Naive thymus-derived CD4-positive, alpha-beta T cell (primary cell): ENCODE data around the gene USPL1. TPM values are rescaled to one million over a fixed set of nuclear protein-coding genes. Genes with fewer than 3 reads are reported as not detected.
"Not testable (repeated sequence)": the region's sequence is repeated elsewhere in the genome, so short reads cannot be mapped to it uniquely, and the experiment has no call there.

Experiments
- ATAC-seq: fragments of 150-1000 bp; cut with Tn5 transposase; 2 replicates; pipeline ENCODE4 v1.10.0; 2021; ENCODE audit warnings: mild to moderate bottlenecking, moderate library complexity
- CTCF ChIA-PET: fragments of 350-600 bp; sonication (Branson Sonifier 250); formaldehyde crosslinking; loops from one replicate; lab custom pipeline; 2021; ENCODE audit warnings: antibody characterized with exemption; lab: Charles Lee
- POLR2A ChIA-PET: fragments of 350-600 bp; sonication (Branson Sonifier 250); formaldehyde crosslinking; loops from one replicate; lab custom pipeline; 2021; ENCODE audit warnings: antibody characterized with exemption, inconsistent platforms; lab: Charles Lee
- DNase-seq, 9 donors: peaks; one replicate each; pipeline versions ENCODE4 v3.0.0 to v3.0.0-alpha.2; 2020 to 2022; ENCODE audit warnings: mixed read lengths in 1 of 9
- H3K27ac ChIP-seq: one replicate; pipeline ENCODE4 v1.7.0; 2013; ENCODE audit warnings: mild to moderate bottlenecking, low read depth, low read length, moderate library complexity
- H3K27me3 ChIP-seq, 2 donors: one replicate each; pipeline ENCODE4 v1.7.0; 2013; ENCODE audit warnings: low read length in 2 of 2, mild to moderate bottlenecking in 2 of 2, moderate library complexity in 2 of 2; ENCODE audit not compliant: control insufficient read depth in 2 of 2, insufficient read depth in 2 of 2
- H3K36me3 ChIP-seq, 3 experiments: 1 replicate in 2 of 3; 2 replicates in 1 of 3; pipeline ENCODE4 v1.7.0; 2013; ENCODE audit warnings: low read length in 3 of 3, mild to moderate bottlenecking in 3 of 3, moderate library complexity in 1 of 3; ENCODE audit not compliant: insufficient read depth in 3 of 3, control insufficient read depth in 2 of 3
- H3K4me1 ChIP-seq, 2 donors: one replicate each; pipeline ENCODE4 v1.7.0; 2013; ENCODE audit warnings: low read length in 2 of 2, mild to moderate bottlenecking in 2 of 2, moderate library complexity in 1 of 2; ENCODE audit not compliant: control insufficient read depth in 2 of 2, insufficient read depth in 2 of 2
- H3K4me3 ChIP-seq: 2 replicates; pipeline ENCODE4 v1.7.0; 2013; ENCODE audit warnings: mild to moderate bottlenecking, low read length
- H3K9me3 ChIP-seq, 3 experiments: 1 replicate in 2 of 3; 2 replicates in 1 of 3; pipeline ENCODE4 v1.7.0; 2013; ENCODE audit warnings: low read length in 3 of 3; ENCODE audit not compliant: control insufficient read depth in 2 of 3
- H3K27ac Mint-ChIP-seq, 9 donors: one replicate each; pipeline ENCODE4 v1.8.0; 2020 to 2022; ENCODE audit warnings: mixed read lengths in 9 of 9, mild to moderate bottlenecking in 8 of 9, moderate library complexity in 5 of 9, inconsistent platforms in 2 of 9
- H3K27me3 Mint-ChIP-seq, 5 donors: one replicate each; pipeline ENCODE4 v1.8.0; 2021 to 2022; ENCODE audit warnings: mixed read lengths in 5 of 5, mild to moderate bottlenecking in 1 of 5
- H3K36me3 Mint-ChIP-seq, 5 donors: one replicate each; pipeline ENCODE4 v1.8.0; 2020 to 2022; ENCODE audit warnings: mixed read lengths in 5 of 5, mild to moderate bottlenecking in 3 of 5, inconsistent platforms in 1 of 5
- H3K4me1 Mint-ChIP-seq, 7 donors: one replicate each; pipeline ENCODE4 v1.8.0; 2020 to 2022; ENCODE audit warnings: mixed read lengths in 7 of 7, mild to moderate bottlenecking in 3 of 7, inconsistent platforms in 1 of 7
- H3K4me3 Mint-ChIP-seq, 10 donors: one replicate each; pipeline ENCODE4 v1.8.0; 2020 to 2022; ENCODE audit warnings: mild to moderate bottlenecking in 10 of 10, mixed read lengths in 10 of 10, moderate library complexity in 6 of 10, inconsistent platforms in 2 of 10
- H3K9me3 Mint-ChIP-seq, 11 donors: one replicate each; pipeline ENCODE4 v1.8.0; 2020 to 2022; ENCODE audit warnings: mixed read lengths in 11 of 11, mild to moderate bottlenecking in 4 of 11, inconsistent platforms in 1 of 11, moderate library complexity in 1 of 11
- intact Hi-C, 2 donors: fragments of 100-400 bp; cut with micrococcal nuclease; formaldehyde crosslinking; loops; one replicate each; pipeline ENCODE4 v1.15.1; 2023
- polyA plus RNA-seq, 2 donors: library from polyadenylated mRNA; unstranded; fragments of 300-500 nt; fragmentation: Illumina TruSeq; gene quantifications; one replicate each; pipeline ENCODE4 v1.2.3, GENCODE V29; 2021
- total RNA-seq, 6 experiments: library from RNA in 5 of 6; stranded (reverse) in 5 of 6; gene quantifications; 1 replicate in 5 of 6; 2 replicates in 1 of 6; pipeline ENCODE4 v1.2.3 and lab custom pipeline; 2021 to 2026

The USPL1 gene
- total and polyA plus RNA-seq, 7 experiments from 2014 or later, result 17.4 to 34.7 (median 26.6) TPM

DNA sequence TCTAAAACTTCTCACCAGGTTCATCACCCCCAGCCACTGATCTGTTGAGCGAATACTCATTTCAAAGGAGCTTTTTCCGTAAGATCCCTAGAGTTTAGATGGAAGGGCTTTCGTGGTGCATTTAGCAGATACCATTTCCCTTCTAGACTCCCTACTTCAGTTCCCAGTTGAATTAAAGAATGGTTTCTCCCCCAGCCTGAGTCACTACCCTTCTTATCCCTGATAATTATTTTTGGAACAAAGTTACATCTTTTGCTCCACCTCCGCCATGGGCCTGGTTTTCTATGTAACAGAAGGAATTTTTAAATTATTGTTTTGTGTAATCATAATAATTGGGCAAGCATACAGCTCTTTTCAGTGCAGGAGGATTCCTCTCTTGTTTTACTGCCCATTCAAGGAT lies 22.0 kb downstream of the USPL1 start:
- ATAC-seq, result no peak
- CTCF ChIA-PET, result no interaction called here
- no peak overlapping the region for H3K4me3 ChIP-seq
- H3K36me3 ChIP-seq, result peaks cover 11 to 42% (median 15%) of the 10 kb centered on the region in 3 experiments
- H3K36me3 Mint-ChIP-seq, result peaks cover 8 to 49% (median 41%) of the 10 kb centered on the region in 5 donors
- H3K27me3 ChIP-seq, result no peaks in the 10 kb centered on the region
- H3K9me3 Mint-ChIP-seq, result peaks cover 0 to under 1% (median 0%) of the 10 kb centered on the region in 11 donors
- peaks cover 0 to 7% of the 10 kb centered on the region in 2 donors for H3K4me1 ChIP-seq
- no peak for DNase-seq
- no peak overlapping the region for H3K27ac ChIP-seq
- intact Hi-C loops, result no loop called here
- peak overlapping the region in 1 of 9 donors; percentile 70 for H3K27ac Mint-ChIP-seq
- no peak overlapping the region for H3K4me3 Mint-ChIP-seq
- peaks cover 30 to 61% (median 45%) of the 10 kb centered on the region in 7 donors for H3K4me1 Mint-ChIP-seq
- no peaks in the 10 kb centered on the region for H3K9me3 ChIP-seq
- H3K27me3 Mint-ChIP-seq, result no peaks in the 10 kb centered on the region
- POLR2A ChIA-PET, result interaction anchor here (1.7 kb wide), 1 partner anchor 22 kb away, joined by 6 read pairs; the partner anchor contains the start of gene USPL1

DNA sequence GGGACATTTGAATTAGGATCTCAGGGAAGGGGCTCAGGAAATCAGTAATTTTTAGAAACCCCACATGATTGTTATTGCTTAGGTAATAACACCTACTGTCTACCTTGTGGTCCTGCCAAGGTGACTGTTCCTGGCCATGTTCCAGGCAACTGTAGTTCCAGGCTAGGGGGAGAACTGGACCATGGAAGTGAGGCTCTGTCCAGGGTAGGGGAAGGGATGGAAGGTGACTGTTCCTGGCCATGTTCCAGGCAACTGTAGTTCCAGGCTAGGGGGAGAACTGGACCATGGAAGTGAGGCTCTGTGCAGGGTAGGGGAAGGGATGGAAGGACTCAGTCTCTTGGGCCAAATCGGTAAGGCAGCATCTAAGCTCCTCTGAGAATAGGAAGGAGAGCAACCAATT lies 23.5 kb downstream of the USPL1 start:
- peaks cover 20 to 46% (median 30%) of the 10 kb centered on the region in 7 donors for H3K4me1 Mint-ChIP-seq
- H3K4me3 ChIP-seq, ATAC-seq, H3K27me3 Mint-ChIP-seq, H3K9me3 ChIP-seq, H3K4me3 Mint-ChIP-seq, H3K9me3 Mint-ChIP-seq, H3K4me1 ChIP-seq, H3K27ac ChIP-seq, POLR2A ChIA-PET, DNase-seq, H3K27me3 ChIP-seq, intact Hi-C loops: not testable (repeated sequence)
- CTCF ChIA-PET, result interaction anchor here (0.6 kb wide), 1 partner anchor 13 kb away, joined by 4 read pairs; no protein-coding TSS in a partner anchor
- H3K36me3 Mint-ChIP-seq, result peaks cover 4 to 46% (median 33%) of the 10 kb centered on the region in 5 donors
- H3K27ac Mint-ChIP-seq, result peak overlapping the region in 4 of 9 donors; percentile 1 to 18 (median 12)
- H3K36me3 ChIP-seq, result peaks cover 15 to 55% (median 17%) of the 10 kb centered on the region in 3 experiments

DNA sequence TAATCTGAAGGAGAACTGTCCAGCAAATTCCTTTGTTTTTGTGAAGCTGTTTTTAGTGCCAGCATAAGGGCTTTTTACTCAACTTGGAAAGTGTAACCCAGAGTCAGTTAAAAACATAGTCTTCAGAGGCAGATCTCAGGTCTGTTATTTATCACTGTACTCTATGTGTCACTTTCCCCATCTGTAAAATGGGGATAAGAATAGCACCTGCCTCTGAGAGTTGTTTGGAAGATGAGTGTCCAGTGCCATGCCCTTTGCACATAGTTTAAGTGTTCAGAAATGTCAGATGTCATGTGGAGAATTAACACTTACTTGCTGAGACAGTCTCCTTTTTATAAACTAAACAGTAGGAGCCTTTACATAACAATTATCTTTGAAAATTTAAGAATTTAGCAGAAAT lies 27.9 kb downstream of the USPL1 start:
- POLR2A ChIA-PET, result no interaction called here

DNA sequence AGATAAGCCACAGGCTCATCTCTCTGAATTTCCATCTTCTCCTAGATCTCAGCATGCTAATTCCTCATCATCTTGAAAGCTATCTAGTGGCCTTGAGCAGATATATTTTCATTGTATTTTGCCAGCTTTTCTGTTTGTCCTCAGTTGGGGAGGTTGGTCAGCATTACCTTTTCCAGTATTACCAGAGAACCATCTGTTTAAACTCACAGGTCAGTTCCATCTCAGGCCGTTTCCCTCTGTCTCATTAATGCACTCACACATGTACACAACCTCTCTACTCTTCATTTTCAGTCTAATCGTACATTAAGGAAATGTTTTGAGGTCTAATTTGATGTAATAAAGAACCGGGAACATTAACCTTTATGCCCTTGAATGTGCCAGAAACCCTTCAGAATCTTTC lies 29.7 kb downstream of the USPL1 start:
- Histone ChIP-seq H3K36me3 (peaks cover 10 to 75% (median 42%) of the 10 kb centered on the region in 3 experiments), H3K9me3 (no peaks in the 10 kb centered on the region), H3K27me3 (no peaks in the 10 kb centered on the region), H3K4me1 (no peaks in the 10 kb centered on the region), H3K27ac (no peak overlapping the region), H3K4me3 (no peak overlapping the region)
- peaks cover 5 to 45% (median 26%) of the 10 kb centered on the region in 7 donors for H3K4me1 Mint-ChIP-seq
- no peak for DNase-seq
- H3K36me3 Mint-ChIP-seq, result peaks cover 24 to 58% (median 37%) of the 10 kb centered on the region in 5 donors
- no peak overlapping the region for H3K4me3 Mint-ChIP-seq
- no peak for ATAC-seq
- H3K9me3 Mint-ChIP-seq, result no peaks in the 10 kb centered on the region
- ChIA-PET POLR2A (no interaction called here), CTCF (no interaction called here)
- H3K27ac Mint-ChIP-seq, result peak overlapping the region in 6 of 9 donors; percentile 10 to 62 (median 48)
- intact Hi-C loops, result no loop called here
- no peaks in the 10 kb centered on the region for H3K27me3 Mint-ChIP-seq

More for the DNA sequence above, 27.9 kb downstream of the USPL1 start:
- intact Hi-C loops, result no loop called here
- Histone ChIP-seq H3K27ac (no peak overlapping the region), H3K36me3 (peaks cover 16 to 83% (median 42%) of the 10 kb centered on the region in 3 experiments), H3K9me3 (no peaks in the 10 kb centered on the region), H3K4me1 (no peaks in the 10 kb centered on the region), H3K4me3 (no peak overlapping the region), H3K27me3 (no peaks in the 10 kb centered on the region)
- no peak for DNase-seq
- CTCF ChIA-PET, result no interaction called here
- Mint-ChIP-seq H3K9me3 (no peaks in the 10 kb centered on the region), H3K36me3 (peaks cover 24 to 64% (median 43%) of the 10 kb centered on the region in 5 donors), H3K27me3 (no peaks in the 10 kb centered on the region), H3K4me3 (no peak overlapping the region), H3K4me1 (peaks cover 8 to 43% (median 29%) of the 10 kb centered on the region in 7 donors), H3K27ac (peak overlapping the region in 1 of 9 donors; percentile 45)
- ATAC-seq, result no peak

DNA sequence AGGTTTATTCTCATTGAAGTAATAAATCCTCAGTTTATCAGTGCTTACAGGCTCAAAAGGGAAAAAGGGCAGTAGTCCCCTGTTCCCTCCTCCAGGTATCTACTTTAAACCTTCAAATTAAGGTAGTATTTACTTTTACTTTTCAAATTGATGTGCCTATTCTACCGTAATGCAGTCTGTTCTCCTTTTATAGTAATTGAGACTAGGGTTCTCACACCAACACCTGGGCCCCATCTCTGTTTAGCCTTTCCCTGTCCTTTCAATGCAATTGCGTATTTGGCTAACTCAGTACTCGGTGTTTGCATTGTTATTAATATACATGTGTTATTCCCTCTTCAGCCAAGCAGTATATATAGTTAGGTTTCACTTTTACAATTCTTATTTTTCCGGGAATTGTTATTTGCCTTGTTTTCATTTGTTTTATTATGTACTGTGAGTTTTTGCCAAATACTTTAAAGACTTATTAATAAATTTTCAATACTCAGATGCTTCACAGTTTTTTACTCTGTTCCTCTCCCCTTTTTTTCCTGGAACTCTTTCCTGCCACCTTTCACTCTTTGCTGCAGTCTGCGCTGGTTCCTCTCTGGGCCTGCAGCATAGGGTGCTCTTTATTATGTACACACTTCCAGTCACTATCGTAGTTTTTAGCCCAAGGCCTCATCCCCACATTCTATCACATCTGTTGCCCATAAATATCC lies 30.3 kb downstream of the USPL1 start:
- intact Hi-C loops, result no loop called here
- Mint-ChIP-seq H3K9me3 (no peaks in the 10 kb centered on the region), H3K4me1 (peaks cover 5 to 50% (median 30%) of the 10 kb centered on the region in 7 donors), H3K27me3 (no peaks in the 10 kb centered on the region), H3K36me3 (peaks cover 23 to 57% (median 37%) of the 10 kb centered on the region in 5 donors), H3K4me3 (no peak overlapping the region), H3K27ac (peak overlapping the region in 4 of 9 donors; percentile 10 to 83 (median 60))
- ChIA-PET POLR2A (interaction anchor here (1.0 kb wide), 1 partner anchor 30 kb away, joined by 3 read pairs; no protein-coding TSS in a partner anchor), CTCF (no interaction called here)
- H3K27ac ChIP-seq, result no peak overlapping the region
- no peaks in the 10 kb centered on the region for H3K9me3 ChIP-seq
- H3K4me3 ChIP-seq, result no peak overlapping the region
- no peak for ATAC-seq
- H3K4me1 ChIP-seq, result no peaks in the 10 kb centered on the region
- DNase-seq, result no peak
- H3K36me3 ChIP-seq, result peaks cover 9 to 75% (median 39%) of the 10 kb centered on the region in 3 experiments
- H3K27me3 ChIP-seq, result no peaks in the 10 kb centered on the region

DNA sequence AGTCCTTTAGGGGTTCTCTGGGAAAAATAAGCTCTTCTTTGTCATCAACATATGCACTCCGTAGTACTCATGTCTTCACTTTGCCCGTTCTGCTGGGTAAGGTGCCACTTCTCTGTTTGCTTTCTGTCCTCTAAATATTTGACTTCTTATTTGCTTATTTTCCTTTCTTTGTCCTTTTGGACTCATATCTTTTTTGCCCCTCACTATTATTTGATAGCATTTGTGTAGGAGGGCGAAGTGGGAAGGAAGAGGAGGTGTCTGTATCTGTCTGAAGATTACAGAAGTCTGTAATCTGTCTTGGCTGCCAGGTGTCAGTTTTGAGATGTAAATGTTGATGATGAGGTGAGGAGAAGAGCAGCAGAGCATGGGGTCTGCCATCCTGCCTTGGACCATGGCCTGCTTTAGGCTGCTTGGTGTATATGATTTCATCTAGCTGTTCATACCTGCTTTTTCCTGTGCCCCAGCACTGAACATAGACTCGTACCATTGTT lies 30.8 kb downstream of the USPL1 start:
- CTCF ChIA-PET, result no interaction called here
- ATAC-seq (no peak), DNase-seq (no peak)
- peaks cover 5 to 53% (median 36%) of the 10 kb centered on the region in 7 donors for H3K4me1 Mint-ChIP-seq
- no peaks in the 10 kb centered on the region for H3K27me3 ChIP-seq
- H3K9me3 Mint-ChIP-seq, result no peaks in the 10 kb centered on the region
- no peaks in the 10 kb centered on the region for H3K4me1 ChIP-seq
- peaks cover 5 to 75% (median 35%) of the 10 kb centered on the region in 3 experiments for H3K36me3 ChIP-seq
- H3K4me3 Mint-ChIP-seq, result no peak overlapping the region
- no peaks in the 10 kb centered on the region for H3K9me3 ChIP-seq
- POLR2A ChIA-PET, result interaction anchor here (1.0 kb wide), 1 partner anchor 30 kb away, joined by 3 read pairs; no protein-coding TSS in a partner anchor
- no peaks in the 10 kb centered on the region for H3K27me3 Mint-ChIP-seq
- H3K36me3 Mint-ChIP-seq, result peaks cover 23 to 58% (median 34%) of the 10 kb centered on the region in 5 donors
- no peak overlapping the region for H3K4me3 ChIP-seq
- peak overlapping the region in 5 of 9 donors; percentile 23 to 83 (median 60) for H3K27ac Mint-ChIP-seq
- intact Hi-C loops, result no loop called here
- H3K27ac ChIP-seq, result no peak overlapping the region
